KOPT-K1 (cell line): ENCODE data around the gene NMT1.

ENCODE experiments used
- H3K27ac ChIP-seq: fragments of 200-600 bp; sonication (generic); 2 replicates; pipeline ENCODE4 v1.5.1; 2016; ENCODE audit warnings: antibody characterized with exemption, mild to moderate bottlenecking, low read depth, low read length; ENCODE audit not compliant: poor library complexity, severe bottlenecking
- H3K36me3 ChIP-seq: fragments of 200-600 bp; sonication (generic); 2 replicates; pipeline ENCODE4 v1.5.1; 2017; ENCODE audit warnings: antibody characterized with exemption, mild to moderate bottlenecking, low read length, moderate library complexity; ENCODE audit not compliant: insufficient read depth
- H3K9me3 ChIP-seq: fragments of 200-600 bp; sonication (generic); 2 replicates; pipeline ENCODE4 v1.5.1; 2017; ENCODE audit warnings: antibody characterized with exemption, low read length, mild to moderate bottlenecking; ENCODE audit not compliant: insufficient read depth, poor library complexity, severe bottlenecking

NMT1 gene

GRCh38 chr17:45127207-45127547 is 66.1 kb downstream of the NMT1 start:
- no peaks in the 10 kb centered on the region for H3K9me3 ChIP-seq
- H3K27ac ChIP-seq, result no peak overlapping the region
- H3K36me3 ChIP-seq, result no peaks in the 10 kb centered on the region

- H3K9me3 ChIP-seq, result no peaks in the 10 kb centered on the region
- H3K36me3 ChIP-seq, result no peaks in the 10 kb centered on the region
- no peak overlapping the region for H3K27ac ChIP-seq
Observed at GRCh38 chr17:45127548-45128300, 66.6 kb downstream of the NMT1 start.

- H3K36me3 ChIP-seq, result no peaks in the 10 kb centered on the region
- H3K27ac ChIP-seq, result no peak overlapping the region
- H3K9me3 ChIP-seq, result no peaks in the 10 kb centered on the region
Observed at GRCh38 chr17:45128331-45128730, 67.2 kb downstream of the NMT1 start.

GRCh38 chr17:45128989-45129388 is 67.9 kb downstream of the NMT1 start:
- Histone ChIP-seq H3K9me3 (no peaks in the 10 kb centered on the region), H3K36me3 (no peaks in the 10 kb centered on the region), H3K27ac (no peak overlapping the region)

GRCh38 chr17:45129426-45129939 is 68.4 kb downstream of the NMT1 start:
- no peak overlapping the region for H3K27ac ChIP-seq
- H3K9me3 ChIP-seq, result no peaks in the 10 kb centered on the region
- H3K36me3 ChIP-seq, result no peaks in the 10 kb centered on the region

- Histone ChIP-seq H3K27ac (no peak overlapping the region), H3K36me3 (no peaks in the 10 kb centered on the region), H3K9me3 (no peaks in the 10 kb centered on the region)
Observed at GRCh38 chr17:45129940-45130680, 69.0 kb downstream of the NMT1 start.

GRCh38 chr17:45130681-45131615 is 69.8 kb downstream of the NMT1 start:
- H3K9me3 ChIP-seq, result no peaks in the 10 kb centered on the region
- H3K27ac ChIP-seq, result no peak overlapping the region
- no peaks in the 10 kb centered on the region for H3K36me3 ChIP-seq

- Histone ChIP-seq H3K9me3 (no peaks in the 10 kb centered on the region), H3K27ac (peak overlapping the region; percentile 27), H3K36me3 (no peaks in the 10 kb centered on the region)
Observed at GRCh38 chr17:45131616-45132319, 70.7 kb downstream of the NMT1 start.

GRCh38 chr17:45132320-45132571 is 71.1 kb downstream of the NMT1 start, which contains the start of gene PLCD3:
Gene PLCD3 (minus strand): TSS chr17:45132515. CDS start chr17:45132410, 105 bp downstream.
- H3K36me3 ChIP-seq, result no peaks in the 10 kb centered on the region

GRCh38 chr17:45132572-45133463 is 71.7 kb downstream of the NMT1 start:
- Histone ChIP-seq H3K9me3 (no peaks in the 10 kb centered on the region), H3K27ac (peak overlapping the region; percentile 50), H3K36me3 (no peaks in the 10 kb centered on the region)

More at GRCh38 chr17:45132320-45132571, 71.1 kb downstream of the NMT1 start, which contains the start of gene PLCD3:
- Histone ChIP-seq H3K9me3 (no peaks in the 10 kb centered on the region), H3K27ac (peak within 1 kb of the TSS; percentile 50)

- peak within 1 kb of the TSS; percentile 40 for H3K27ac ChIP-seq
- H3K36me3 ChIP-seq, result no peaks in the 10 kb centered on the region
- no peaks in the 10 kb centered on the region for H3K9me3 ChIP-seq
Observed at GRCh38 chr17:45135192-45135977, 74.3 kb downstream of the NMT1 start, which contains the start of gene ACBD4. Gene ACBD4 (plus strand): TSS chr17:45135687. CDS start chr17:45136145, 458 bp downstream.

- no peaks in the 10 kb centered on the region for H3K36me3 ChIP-seq
- peak overlapping the region; percentile 40 for H3K27ac ChIP-seq
- H3K9me3 ChIP-seq, result no peaks in the 10 kb centered on the region
Observed at GRCh38 chr17:45135978-45136791, 75.1 kb downstream of the NMT1 start.
